Measurements from ENCODE around the gene RPS15.

DNA sequence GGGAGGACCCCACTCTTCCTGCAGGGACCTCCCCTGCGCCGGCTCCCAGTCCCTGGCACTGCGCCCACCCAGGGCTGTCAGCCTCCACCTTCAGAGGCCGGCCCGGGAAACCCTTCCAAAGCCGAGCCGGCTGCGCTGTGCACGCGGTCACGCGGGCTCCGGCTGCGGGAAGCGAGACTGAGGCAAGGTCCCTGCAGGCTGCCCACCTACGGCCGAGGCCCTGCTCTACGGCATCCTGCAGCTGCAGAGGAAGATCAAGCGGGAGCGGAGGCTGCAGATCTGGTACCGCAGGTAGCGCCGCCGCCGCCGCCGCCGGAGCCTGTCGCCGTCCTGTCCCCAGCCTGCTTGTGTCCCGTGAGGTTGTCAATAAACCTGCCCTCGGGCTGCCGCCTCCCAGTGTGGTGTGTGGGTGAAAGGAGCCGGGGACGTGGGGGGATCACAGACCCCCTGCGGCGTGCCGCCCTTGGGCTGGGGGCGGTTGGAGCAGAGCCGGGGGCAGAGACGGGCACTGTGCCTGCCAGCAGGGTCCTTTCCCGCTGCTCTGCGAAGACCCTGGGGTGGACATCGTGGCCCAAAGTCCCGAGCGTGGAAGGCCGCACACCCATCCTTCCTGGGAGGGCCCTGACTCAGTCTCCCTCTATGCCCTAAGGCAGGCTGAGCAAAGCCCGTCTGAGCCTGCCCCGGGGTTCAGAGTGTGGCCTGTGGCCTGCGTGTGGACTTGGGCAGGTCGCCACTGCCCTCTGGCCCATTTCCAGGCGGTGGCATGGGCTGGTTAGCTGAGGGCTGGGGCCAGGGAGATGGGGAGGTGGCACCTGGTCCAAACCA is 42.8 kb upstream of the RPS15 start:
- TF ChIP-seq, protein P1, sequence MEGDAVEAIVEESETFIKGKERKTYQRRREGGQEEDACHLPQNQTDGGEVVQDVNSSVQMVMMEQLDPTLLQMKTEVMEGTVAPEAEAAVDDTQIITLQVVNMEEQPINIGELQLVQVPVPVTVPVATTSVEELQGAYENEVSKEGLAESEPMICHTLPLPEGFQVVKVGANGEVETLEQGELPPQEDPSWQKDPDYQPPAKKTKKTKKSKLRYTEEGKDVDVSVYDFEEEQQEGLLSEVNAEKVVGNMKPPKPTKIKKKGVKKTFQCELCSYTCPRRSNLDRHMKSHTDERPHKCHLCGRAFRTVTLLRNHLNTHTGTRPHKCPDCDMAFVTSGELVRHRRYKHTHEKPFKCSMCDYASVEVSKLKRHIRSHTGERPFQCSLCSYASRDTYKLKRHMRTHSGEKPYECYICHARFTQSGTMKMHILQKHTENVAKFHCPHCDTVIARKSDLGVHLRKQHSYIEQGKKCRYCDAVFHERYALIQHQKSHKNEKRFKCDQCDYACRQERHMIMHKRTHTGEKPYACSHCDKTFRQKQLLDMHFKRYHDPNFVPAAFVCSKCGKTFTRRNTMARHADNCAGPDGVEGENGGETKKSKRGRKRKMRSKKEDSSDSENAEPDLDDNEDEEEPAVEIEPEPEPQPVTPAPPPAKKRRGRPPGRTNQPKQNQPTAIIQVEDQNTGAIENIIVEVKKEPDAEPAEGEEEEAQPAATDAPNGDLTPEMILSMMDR (IDR thresholded peaks at IDR 0.05; ENCODE audit: extremely low read depth in 1 of 2, insufficient read depth in 1 of 2, low read depth in 1 of 2, low read length in 2 of 2), result no peak
- TF ChIP-seq POLR2A (IDR thresholded peaks at IDR 0.05; ENCODE audit: low read depth, low read length) (no peak), GATA2 (IDR thresholded peaks at IDR 0.05; ENCODE audit: insufficient read depth, insufficient read length, low read depth, low read length) (no peak), EZH2 (IDR thresholded peaks at IDR 0.05; ENCODE audit: borderline replicate concordance, low read depth, low read length, severe bottlenecking) (no peak), POLR2AphosphoS5 (IDR thresholded peaks at IDR 0.05; ENCODE audit: insufficient read depth, low read depth, low read length) (no peak), MAX (IDR thresholded peaks at IDR 0.05; ENCODE audit: insufficient read depth, insufficient read length) (no peak), MYC (IDR thresholded peaks at IDR 0.05; ENCODE audit: low read depth, low read length) (no peak), FOS (IDR thresholded peaks at IDR 0.05; ENCODE audit: borderline replicate concordance, insufficient read depth, low read length) (no peak)
